Activated naive CD4-positive, alpha-beta T cell treated with Interleukin-2 at 50 U/mL for 16 hours (primary cell): ENCODE measurements around the gene MAP3K12.
"Not testable (repeated sequence)": the region's sequence is repeated elsewhere in the genome, so short reads cannot be mapped to it uniquely, and the experiment has no call there.

Experiments used
- DNase-seq: peaks from one replicate; pipeline ENCODE4 v3.0.0-alpha.2; 2020

Gene MAP3K12

DNA sequence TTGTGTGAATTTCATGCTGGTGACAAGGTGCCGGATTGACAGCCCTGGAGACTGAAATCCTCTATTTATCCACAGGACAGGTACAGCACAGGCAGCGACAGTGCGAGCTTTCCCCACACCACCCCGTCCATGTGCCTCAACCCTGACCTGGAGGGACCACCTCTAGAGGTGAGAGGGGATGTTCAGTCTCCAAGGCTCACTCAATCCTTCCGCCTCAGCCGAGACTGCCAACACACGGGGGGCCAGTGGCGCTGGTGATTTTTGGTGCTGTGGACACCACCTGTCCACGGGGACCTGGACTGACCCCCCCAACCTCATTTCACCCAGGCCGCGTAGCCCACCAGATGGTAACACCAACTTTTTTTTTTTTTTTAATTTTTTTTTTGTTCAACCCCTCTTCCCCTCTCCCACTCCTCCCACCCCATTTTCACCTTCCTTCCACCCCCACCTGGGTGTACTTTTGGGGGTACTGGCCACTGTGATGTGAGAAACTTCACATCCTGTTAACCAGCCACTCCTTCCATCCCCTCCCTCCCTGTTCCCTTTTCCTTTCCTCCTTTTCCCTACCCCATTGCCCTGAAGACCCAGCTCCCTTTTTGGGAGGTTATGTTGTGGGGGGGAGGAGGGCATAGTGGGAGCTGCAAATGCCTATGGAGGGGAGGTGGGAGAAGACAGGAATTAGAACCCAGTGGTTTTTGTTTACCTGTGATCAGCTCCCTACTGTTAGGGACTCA lies 34.4 kb downstream of the MAP3K12 start:
- DNase-seq = no peak

GRCh38 chr12:53463802-53464560 lies 35.3 kb downstream of the MAP3K12 start:
- DNase-seq = no peak

DNA sequence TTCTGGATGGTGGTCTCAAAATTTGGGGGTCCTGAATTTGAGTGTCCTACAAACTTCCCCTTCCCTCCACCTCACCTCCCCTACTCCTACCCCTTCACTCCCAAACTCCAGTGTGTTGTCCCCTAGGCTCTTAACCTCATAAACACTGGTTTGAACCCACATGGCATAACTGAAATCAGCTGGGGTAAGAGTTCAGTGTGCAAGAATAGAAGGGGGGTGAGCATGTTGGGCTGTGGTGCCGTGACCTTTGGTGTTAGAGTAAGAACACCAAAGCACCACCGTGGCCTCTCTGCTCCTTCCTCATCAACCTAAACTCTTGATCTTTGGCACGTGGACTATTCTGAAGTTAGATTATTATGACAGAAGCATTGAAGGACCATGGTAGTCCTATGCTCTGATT lies 36.3 kb downstream of the MAP3K12 start:
- DNase-seq = no peak

GRCh38 chr12:53461591-53461990 lies 37.7 kb downstream of the MAP3K12 start:
- DNase-seq = no peak

DNA sequence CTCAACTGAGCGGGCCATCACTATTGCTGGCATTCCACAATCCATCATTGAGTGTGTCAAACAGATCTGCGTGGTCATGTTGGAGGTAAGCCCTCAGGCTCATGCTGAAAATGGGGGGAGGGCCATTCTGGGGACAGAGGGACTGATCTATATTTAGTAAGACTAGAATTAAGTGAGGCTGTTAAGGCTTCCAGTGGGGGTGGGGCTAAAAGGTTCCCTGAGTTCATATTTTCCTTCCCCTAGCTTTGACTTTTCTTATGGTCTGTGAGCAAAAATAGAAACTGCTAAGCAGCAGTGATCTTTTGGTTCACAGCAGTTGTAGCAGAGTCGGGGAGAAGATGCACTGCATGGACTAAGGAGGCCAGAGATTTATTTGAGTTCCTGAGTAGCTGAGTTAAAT lies 38.2 kb downstream of the MAP3K12 start:
- DNase-seq = no peak

GRCh38 chr12:53459097-53459496 lies 40.2 kb downstream of the MAP3K12 start:
- no peak for DNase-seq

GRCh38 chr12:53456654-53457366 lies 42.4 kb downstream of the MAP3K12 start:
- no peak for DNase-seq

GRCh38 chr12:53454707-53455106 lies 44.6 kb downstream of the MAP3K12 start:
- DNase-seq = no peak

DNA sequence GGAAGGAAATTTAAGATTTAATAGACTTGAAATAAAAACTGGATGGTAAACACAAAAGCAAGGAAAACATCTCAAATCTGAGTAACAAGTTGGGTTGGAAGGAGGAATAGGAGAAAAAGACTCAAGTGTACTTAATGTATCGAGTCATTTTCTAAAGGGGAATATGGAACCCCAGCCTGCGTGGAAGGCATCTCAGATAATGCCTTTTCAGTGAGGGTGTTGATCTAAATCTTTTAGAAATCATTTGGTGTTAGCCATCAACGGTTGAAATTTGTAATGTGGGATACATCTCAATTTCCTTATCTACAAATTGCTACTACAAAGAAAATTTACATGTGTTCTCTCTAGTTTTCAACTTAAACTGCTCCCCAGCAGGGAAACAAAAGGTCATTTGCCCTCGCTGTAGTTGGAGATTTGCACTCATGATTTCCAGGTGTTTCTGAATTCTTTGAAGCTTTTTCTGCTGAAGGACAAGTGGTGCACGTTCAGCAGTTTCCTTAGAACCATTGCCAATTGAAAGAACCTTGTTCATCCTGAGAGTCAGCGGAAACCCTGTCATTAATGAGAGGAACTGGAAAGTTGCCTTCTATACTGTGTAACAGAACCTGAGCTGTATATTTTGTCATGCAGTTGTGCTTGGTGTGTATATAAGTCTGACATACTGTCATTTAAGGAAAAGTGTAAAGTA lies 45.2 kb downstream of the MAP3K12 start:
- no peak for DNase-seq

- DNase-seq = peak; percentile 77
Observed at GRCh38 chr12:53452159-53453077, 46.8 kb downstream of the MAP3K12 start.

GRCh38 chr12:53451661-53452158 lies 47.5 kb downstream of the MAP3K12 start, which contains the start of gene PCBP2:
PCBP2 (plus strand) TSS chr12:53452102; CDS start chr12:53454801, 2,699 bp downstream.
- peak; percentile 98 for DNase-seq

DNA sequence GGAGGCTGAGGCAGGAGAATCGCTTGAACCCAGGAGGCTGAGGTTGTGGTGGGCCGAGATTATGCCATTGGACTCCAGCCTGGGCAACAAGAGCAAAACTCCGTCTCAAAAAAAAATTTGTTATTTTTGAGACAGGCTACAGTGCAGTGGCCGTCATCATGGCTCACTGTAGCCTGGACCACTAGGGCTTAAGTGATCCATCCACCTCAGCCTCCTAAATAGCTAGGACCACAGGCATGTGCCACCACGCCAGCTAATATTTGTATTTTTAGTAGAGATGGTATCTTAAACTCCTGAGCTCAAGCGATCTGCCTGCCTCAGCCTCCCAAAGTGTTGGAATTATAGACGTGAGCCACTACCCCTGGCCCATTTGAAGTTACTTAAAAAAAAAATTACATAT lies 48.3 kb downstream of the MAP3K12 start:
- DNase-seq = no peak

- not testable (repeated sequence) for DNase-seq
Observed at GRCh38 chr12:53444593-53445325, 54.5 kb downstream of the MAP3K12 start.

- no peak for DNase-seq
Observed at GRCh38 chr12:53443955-53444354, 55.3 kb downstream of the MAP3K12 start.

GRCh38 chr12:53441040-53441833 lies 58.0 kb downstream of the MAP3K12 start, which contains the start of gene PRR13:
PRR13 (plus strand) TSS chr12:53441734; CDS start chr12:53442715, 981 bp downstream.
- DNase-seq = peak; percentile 99

- not testable (repeated sequence) for DNase-seq
Observed at GRCh38 chr12:53439582-53439981, 59.7 kb downstream of the MAP3K12 start.

DNA sequence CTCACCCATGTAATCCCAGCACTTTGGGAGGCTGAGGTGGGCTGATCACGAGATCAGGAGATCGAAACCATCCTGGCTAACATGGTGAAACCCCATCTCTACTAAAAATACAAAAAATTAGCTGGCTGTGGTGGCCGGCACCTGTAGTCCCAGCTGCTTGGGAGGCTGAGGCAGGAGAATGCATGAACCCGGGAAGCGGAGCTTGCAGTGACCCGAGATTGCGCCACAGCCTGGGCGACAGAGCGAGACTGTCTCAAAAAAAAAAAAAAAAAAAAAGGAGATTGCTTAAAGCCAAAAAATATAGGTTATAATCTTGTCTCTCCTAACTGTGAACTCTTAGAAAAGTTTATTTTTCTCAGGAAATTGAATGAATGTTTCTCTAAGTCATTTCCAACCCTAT lies 63.9 kb downstream of the MAP3K12 start:
- not testable (repeated sequence) for DNase-seq

GRCh38 chr12:53431187-53431586 lies 68.1 kb downstream of the MAP3K12 start:
- DNase-seq = no peak

GRCh38 chr12:53430116-53430515 lies 69.1 kb downstream of the MAP3K12 start:
- DNase-seq = no peak
